GM19099 (cell line): ENCODE results near the gene MGLL.

Experiments used
- POLR2A ChIP-seq: IDR thresholded peaks from 3 replicates; pipeline ENCODE4 v1.6.1; 2011; ENCODE audit warnings: low read depth; ENCODE audit not compliant: insufficient read length; ENCODE audit errors: extremely low read depth

MGLL gene

GRCh38 chr3:127822682-127823425, 539 bp upstream of the MGLL start:
- peak; percentile 56 for TF ChIP-seq POLR2A

DNA sequence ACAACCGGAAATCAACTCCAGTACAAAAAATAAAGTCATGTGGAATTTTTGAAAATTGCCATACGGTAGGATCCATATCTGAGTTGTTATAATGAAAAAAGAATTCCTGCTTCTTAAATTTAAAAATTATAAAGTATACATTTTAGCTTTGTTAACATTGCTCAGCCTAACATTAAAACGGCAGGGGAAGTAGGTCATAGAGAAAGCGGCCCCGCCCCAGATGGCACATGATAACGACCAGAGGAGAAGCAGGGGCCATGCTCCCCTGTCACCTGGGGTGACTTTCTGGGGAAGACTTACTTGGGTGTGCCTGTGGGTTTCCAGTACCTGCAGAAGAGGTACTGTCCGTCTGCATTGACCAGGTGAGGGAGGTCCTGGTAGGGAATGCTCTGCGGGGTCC, 921 bp downstream of the MGLL start:
- peak; percentile 51 for TF ChIP-seq POLR2A

DNA sequence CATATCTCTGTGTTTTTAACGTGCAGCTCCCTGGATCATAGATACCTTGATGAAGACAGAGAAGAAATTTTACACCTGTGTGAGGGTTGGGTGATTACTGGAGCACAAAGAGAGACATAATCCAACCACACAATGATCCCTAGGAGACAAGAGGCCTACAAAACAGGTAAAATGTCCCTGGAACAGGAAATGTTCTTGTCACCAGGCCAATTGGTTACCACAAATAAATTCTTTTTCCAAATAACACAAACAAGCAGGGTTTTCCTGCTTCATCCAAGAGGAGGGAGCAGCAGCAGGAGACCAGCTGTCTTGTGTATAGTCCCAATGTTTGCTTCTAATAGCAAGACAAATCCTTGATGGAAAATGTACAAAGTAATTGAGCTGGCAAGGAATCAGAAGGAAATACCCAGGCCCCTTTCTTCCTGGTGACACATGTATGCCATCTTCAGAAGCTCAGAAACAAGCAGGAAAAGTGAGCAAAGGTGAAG, 1.4 kb downstream of the MGLL start:
- TF ChIP-seq POLR2A, result no peak

DNA sequence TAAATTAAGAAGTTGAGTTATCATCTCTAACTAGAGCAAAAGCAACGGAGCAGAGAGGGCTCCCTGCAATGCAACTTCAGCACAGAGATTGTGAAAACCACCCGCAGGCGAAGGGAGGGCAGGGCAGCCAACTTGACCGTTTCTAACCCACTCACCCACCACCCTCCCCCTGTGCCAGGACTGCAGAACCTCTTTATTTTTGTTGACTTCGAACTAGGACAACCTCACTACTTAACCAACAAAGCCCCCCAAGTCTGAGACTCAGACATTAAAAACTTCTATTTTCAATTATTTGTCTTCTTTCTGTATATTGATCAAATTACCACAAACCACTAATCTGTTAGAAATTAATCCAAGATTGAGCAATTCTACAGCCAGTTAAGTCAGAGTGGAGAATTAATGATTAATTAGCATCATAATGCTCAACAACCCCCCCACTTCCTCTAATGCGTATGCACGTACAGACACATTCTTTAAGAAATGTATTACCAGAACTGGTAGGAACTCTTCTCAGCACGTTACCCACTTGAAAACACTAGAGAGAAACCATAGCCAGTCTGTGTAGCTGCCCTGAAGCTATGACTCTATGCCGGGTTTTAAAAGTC, 2.0 kb downstream of the MGLL start:
- TF ChIP-seq POLR2A, result peak; percentile 66

DNA sequence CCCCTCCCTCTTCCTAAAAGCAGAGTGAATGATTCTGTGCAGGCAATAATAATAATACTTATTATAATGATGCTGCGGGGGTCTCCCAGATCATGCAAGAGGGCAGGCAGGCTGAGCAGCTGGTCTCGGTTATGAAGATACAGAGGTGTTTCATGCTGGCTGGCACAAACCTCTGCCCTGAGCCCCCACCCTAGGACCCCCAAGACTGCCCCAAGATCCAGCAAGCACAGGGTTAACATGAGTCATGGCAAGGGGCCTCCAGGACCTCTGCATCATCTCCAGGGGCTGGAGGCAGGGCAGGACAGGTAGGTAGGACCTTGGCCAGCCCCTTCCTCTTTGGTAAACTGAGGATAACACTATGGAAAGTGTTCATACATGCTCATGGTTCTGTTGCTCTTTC, 2.7 kb downstream of the MGLL start:
- TF ChIP-seq POLR2A, result no peak

GRCh38 chr3:127819086-127819485, 3.2 kb downstream of the MGLL start:
- TF ChIP-seq POLR2A, result no peak

DNA sequence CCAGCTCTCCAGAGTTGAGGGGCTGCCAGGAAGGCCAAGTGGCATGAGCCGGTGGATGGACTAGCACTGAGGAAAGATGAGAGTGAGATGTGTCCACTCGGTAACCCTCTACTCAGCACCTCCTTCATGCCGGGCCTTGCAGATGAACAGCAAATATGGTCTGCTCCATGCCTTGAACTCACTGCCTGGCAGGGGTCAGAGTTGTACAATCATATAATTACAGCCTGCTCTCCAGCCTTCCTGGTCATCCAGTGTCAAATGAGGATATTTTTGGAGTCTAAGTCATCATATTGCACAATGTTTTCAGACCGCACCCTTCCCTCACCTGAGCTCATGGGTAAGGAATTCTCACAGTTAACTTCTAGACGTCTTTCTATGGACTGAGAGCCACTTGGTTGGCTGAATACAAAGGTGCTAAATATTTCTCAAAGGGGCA, 4.9 kb downstream of the MGLL start:
- no peak for TF ChIP-seq POLR2A

DNA sequence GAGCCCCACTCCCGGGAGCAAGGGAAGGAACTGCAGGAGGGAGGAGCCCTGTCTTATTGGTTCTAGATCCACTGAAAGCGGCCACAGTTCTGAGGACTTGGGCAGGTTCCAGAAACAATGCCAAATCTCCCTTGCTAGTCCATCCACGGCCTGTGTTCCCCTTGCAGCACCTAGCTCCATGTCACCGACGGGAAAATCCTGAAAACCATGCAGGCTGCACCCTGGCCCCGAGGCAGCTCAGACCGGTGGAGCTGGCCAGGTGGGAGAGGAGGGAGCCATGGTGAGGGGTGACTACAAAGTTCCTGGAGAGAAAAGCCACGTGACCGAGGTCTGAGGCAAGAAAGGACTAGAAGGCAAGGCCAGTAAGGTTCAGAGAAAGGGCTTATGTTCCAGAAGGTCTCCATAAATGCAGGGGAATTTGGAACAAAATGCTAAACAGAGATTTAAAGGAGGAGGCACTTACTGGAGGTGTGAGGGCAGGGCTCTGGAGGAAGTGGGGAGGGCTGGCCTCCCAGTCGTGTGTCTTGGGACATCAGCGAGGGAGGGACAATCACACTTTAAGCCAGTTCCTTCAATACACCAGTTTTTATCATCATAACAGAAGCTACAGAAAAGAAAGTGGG, 5.4 kb downstream of the MGLL start:
- TF ChIP-seq POLR2A, result peak; percentile 10

DNA sequence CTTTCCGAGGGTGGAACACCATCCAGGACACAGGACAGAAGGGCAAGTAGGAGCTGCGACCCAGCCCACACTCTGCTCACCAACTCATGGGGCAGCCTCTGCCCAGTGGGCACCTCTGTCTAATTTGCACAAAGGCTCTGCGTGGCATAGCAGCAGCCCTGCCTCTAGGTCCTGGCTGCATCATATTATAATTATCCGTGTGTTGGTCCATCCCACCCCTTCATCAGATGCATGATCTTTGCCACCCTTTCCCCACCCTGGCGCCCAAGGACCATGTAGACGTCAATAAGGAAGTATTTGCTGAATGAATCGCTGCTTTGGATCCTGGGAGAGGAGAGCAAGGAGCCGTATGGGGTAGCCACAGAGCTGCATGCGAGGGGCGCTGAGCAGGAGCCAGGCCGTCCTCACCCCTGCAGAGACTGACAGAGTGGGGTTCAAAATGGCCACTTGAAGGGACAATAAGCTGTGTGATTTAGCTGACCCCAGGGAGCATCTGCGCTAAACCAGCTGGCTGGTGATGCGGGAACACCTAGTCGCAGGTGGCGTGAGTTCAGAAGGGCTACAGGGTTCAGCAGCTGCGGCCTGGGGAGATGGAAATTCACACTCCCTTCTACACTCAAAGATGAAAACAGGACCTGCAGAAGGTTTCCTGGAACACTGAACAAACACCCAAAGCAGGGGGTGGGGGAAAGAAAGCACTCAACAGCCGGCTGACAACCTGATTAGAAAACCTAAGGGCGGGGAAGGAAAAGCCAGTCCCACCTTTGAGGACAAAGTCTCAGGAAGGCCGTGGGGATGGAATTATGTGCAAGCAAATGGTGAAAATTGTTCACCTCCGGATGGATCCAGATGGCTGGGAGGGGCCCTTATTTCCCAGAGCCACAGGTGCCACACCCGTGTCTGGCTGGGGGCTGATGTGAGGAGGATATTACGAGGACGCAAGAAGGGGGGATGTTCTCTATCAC, 6.4 kb downstream of the MGLL start:
- TF ChIP-seq POLR2A, result no peak

DNA sequence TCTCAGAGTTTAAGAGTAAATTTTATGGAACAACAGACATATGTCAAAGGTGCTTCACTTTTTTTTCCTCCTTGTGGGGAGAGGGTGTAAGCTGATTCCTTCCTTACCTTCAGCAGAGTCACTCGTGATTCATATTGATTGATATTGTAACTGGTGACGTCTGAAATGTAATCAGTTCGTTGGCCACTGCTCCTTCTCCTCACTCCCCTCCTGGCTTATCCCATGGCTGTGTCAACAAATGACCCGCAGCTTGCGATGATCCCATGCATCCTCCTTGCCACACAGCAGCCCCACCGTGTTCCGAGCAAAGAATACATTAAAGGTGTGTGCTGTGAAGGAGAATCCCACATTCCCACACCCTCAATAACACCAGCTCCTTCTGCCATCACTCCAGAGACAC, 7.3 kb downstream of the MGLL start:
- no peak for TF ChIP-seq POLR2A

DNA sequence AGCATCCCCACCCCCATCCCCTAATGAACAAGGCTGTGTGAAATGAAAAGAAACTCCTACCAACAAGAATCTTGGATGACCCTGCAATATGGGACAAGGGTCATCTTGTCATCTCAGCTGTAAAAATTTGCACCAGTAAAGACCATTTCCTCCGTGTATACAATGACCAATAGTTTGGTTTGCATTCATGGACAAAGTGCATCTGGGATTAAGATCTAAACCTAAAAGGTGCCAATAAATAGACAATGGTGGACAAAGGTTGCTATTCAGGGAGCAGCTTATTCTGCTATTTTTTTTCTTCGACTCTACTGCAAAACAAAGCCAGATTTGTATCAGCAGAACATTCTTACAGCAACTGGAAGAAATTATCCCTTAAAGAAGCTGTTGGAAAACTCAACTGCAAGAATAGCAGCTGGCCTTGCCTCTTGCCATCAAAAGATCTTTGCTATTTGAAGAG, 8.0 kb downstream of the MGLL start:
- no peak for TF ChIP-seq POLR2A

DNA sequence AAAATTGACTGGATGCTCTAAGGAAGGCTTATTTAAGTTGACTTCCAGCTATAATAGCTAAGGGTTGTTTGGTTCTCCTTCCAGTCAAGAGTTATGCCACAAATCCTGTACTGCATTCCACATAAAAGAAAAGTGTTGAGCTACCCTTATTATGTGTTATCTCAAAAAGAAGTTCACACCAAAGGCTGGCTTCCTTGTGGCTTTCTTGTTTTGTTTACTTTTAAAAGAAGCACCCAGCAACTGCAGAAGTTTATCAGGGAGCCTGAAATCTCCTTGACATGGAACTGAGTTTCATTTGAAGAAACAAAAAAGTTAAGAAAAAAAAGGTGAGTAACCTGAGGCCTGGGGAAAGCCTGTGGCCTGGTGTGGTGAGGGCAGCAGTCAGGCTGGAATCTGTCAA, 10.2 kb downstream of the MGLL start:
- TF ChIP-seq POLR2A, result no peak

GRCh38 chr3:127811717-127812116, 10.6 kb downstream of the MGLL start:
- no peak for TF ChIP-seq POLR2A

GRCh38 chr3:127809611-127810010, 12.7 kb downstream of the MGLL start:
- no peak for TF ChIP-seq POLR2A

- TF ChIP-seq POLR2A, result no peak
Observed at GRCh38 chr3:127809211-127809610, 13.1 kb downstream of the MGLL start.
